CD14-positive monocyte (primary cell): ENCODE results near the gene ALPG. TPM values are rescaled to one million over a fixed set of nuclear protein-coding genes. Genes with fewer than 3 reads are reported as not detected.

Source experiments
- DNase-seq, 3 donors: peaks; one replicate each; pipeline ENCODE4 v3.0.0-alpha.2; 2011 to 2022
- H2AFZ ChIP-seq: 2 replicates; pipeline ENCODE4 v1.6.0; 2012; ENCODE audit warnings: mild to moderate bottlenecking, low read depth, low read length, inconsistent platforms; ENCODE audit not compliant: insufficient read depth, poor library complexity, severe bottlenecking
- H3K27ac ChIP-seq, 2 donors: 1 replicate in 1 of 2; 2 replicates in 1 of 2; pipeline ENCODE4 v1.5.1; 2012 to 2013; ENCODE audit warnings: low read length in 2 of 2, control low read depth in 1 of 2, inconsistent platforms in 1 of 2, low read depth in 1 of 2, mild to moderate bottlenecking in 1 of 2
- H3K27me3 ChIP-seq, 2 donors: one replicate each; pipeline versions ENCODE4 v1.6.0 to v1.6.1; 2011 to 2013; ENCODE audit warnings: low read length in 2 of 2; ENCODE audit not compliant: control insufficient read depth in 2 of 2, insufficient read depth in 2 of 2
- H3K36me3 ChIP-seq, 2 donors: replicated peaks in 1 of 2; 1 replicate in 1 of 2; 2 replicates in 1 of 2; pipeline versions ENCODE4 v1.5.1 to v1.6.1; 2012 to 2013; ENCODE audit warnings: low read length in 2 of 2, control low read depth in 1 of 2, inconsistent platforms in 1 of 2, mild to moderate bottlenecking in 1 of 2; ENCODE audit not compliant: insufficient read depth in 2 of 2, control insufficient read depth in 1 of 2
- H3K4me1 ChIP-seq, 2 donors: 1 replicate in 1 of 2; 2 replicates in 1 of 2; pipeline versions ENCODE4 v1.5.1 to v1.6.1; 2012 to 2013; ENCODE audit warnings: low read length in 2 of 2, control low read depth in 1 of 2, inconsistent platforms in 1 of 2, mild to moderate bottlenecking in 1 of 2, moderate library complexity in 1 of 2; ENCODE audit not compliant: insufficient read depth in 2 of 2, control insufficient read depth in 1 of 2
- H3K4me2 ChIP-seq: replicated peaks from 2 replicates; pipeline ENCODE3; 2012; ENCODE audit warnings: low read length, moderate library complexity, mild to moderate bottlenecking; ENCODE audit not compliant: poor library complexity, severe bottlenecking; ENCODE audit errors: extremely low read depth
- H3K4me3 ChIP-seq, 3 experiments: fragments of 200-600 bp in 1 of 3; sonication (generic) in 1 of 3; replicated peaks in 1 of 3; 1 replicate in 2 of 3; 2 replicates in 1 of 3; pipeline ENCODE4 v1.5.1; 2011 to 2013; ENCODE audit warnings: low read length in 3 of 3, mild to moderate bottlenecking in 3 of 3, control low read depth in 2 of 3, low read depth in 2 of 3, inconsistent platforms in 1 of 3, moderate library complexity in 1 of 3
- H3K79me2 ChIP-seq: 2 replicates; pipeline ENCODE4 v1.6.0; 2012; ENCODE audit warnings: mild to moderate bottlenecking, control low read depth, inconsistent platforms, low read length, moderate library complexity; ENCODE audit not compliant: insufficient read depth
- H3K9ac ChIP-seq: 2 replicates; pipeline ENCODE4 v1.6.0; 2017; ENCODE audit warnings: low read length, mild to moderate bottlenecking; ENCODE audit not compliant: insufficient read depth, poor library complexity, severe bottlenecking
- H3K9me3 ChIP-seq, 2 donors: replicated peaks in 1 of 2; 1 replicate in 1 of 2; 2 replicates in 1 of 2; pipeline versions ENCODE4 v1.5.1 to v1.6.1; 2012 to 2013; ENCODE audit warnings: low read length in 2 of 2, control low read depth in 1 of 2; ENCODE audit not compliant: control insufficient read depth in 1 of 2, insufficient read depth in 1 of 2
- H4K20me1 ChIP-seq: 2 replicates; pipeline ENCODE4 v1.6.0; 2012; ENCODE audit warnings: mild to moderate bottlenecking, low read length, control low read depth, moderate library complexity; ENCODE audit not compliant: insufficient read depth
- H3K27ac Mint-ChIP-seq, 7 donors: one replicate each; pipeline ENCODE4 v1.8.0; 2020; ENCODE audit warnings: mild to moderate bottlenecking in 7 of 7, mixed read lengths in 7 of 7, moderate library complexity in 6 of 7, inconsistent platforms in 2 of 7
- H3K27me3 Mint-ChIP-seq, 3 donors: one replicate each; pipeline ENCODE4 v1.8.0; 2021 to 2022; ENCODE audit warnings: low read depth in 3 of 3, mild to moderate bottlenecking in 3 of 3, mixed read lengths in 3 of 3, moderate library complexity in 3 of 3, inconsistent platforms in 1 of 3
- H3K36me3 Mint-ChIP-seq, 2 donors: one replicate each; pipeline ENCODE4 v1.8.0; 2020; ENCODE audit warnings: mixed read lengths in 2 of 2, inconsistent platforms in 1 of 2, mild to moderate bottlenecking in 1 of 2
- H3K4me1 Mint-ChIP-seq: one replicate; pipeline ENCODE4 v1.8.0; 2020; ENCODE audit warnings: mild to moderate bottlenecking, mixed read lengths
- H3K4me3 Mint-ChIP-seq, 2 donors: one replicate each; pipeline ENCODE4 v1.8.0; 2020; ENCODE audit warnings: mild to moderate bottlenecking in 2 of 2, mixed read lengths in 2 of 2, moderate library complexity in 1 of 2
- H3K9me3 Mint-ChIP-seq, 7 donors: one replicate each; pipeline ENCODE4 v1.8.0; 2020 to 2022; ENCODE audit warnings: mixed read lengths in 7 of 7, mild to moderate bottlenecking in 6 of 7, moderate library complexity in 6 of 7, inconsistent platforms in 2 of 7
- CTCF ChIP-seq: fragments of 200-600 bp; IDR thresholded peaks from one replicate; pipeline ENCODE4 v1.8.0; 2022; ENCODE audit warnings: antibody characterized with exemption, mild to moderate bottlenecking
- WGBS: methylation state at CpG from one replicate; pipeline ENCODE4 v1.1.5; 2013; ENCODE audit warnings: missing lambda C conversion rate; ENCODE audit not compliant: insufficient coverage; 5-methylcytosine and 5-hydroxymethylcytosine counted together
- intact Hi-C, 2 donors: fragments of 100-400 bp; cut with micrococcal nuclease; formaldehyde crosslinking; loops; one replicate each; pipeline versions ENCODE4 v1.15.0 to v1.15.1; 2023
- polyA plus RNA-seq, 3 donors: library from polyadenylated mRNA; depleted of rRNA in 1 of 3; unstranded in 2 of 3; stranded (reverse) in 1 of 3; fragments of 300-500 nt in 2 of 3; fragments of >200 nt in 1 of 3; fragmentation: Illumina TruSeq in 2 of 3; gene quantifications; 1 replicate in 2 of 3; 2 replicates in 1 of 3; pipeline ENCODE4 v1.2.3, GENCODE V29; 2012 to 2021

ALPG gene
- polyA plus RNA-seq, 3 donors: not detected

- Histone ChIP-seq H2AFZ (no peak overlapping the region), H3K27me3 (no peaks in the 10 kb centered on the region), H3K9me3 (peaks cover 5 to 8% of the 10 kb centered on the region in 2 donors), H3K4me1 (peaks cover 8 to 9% of the 10 kb centered on the region in 2 donors), H4K20me1 (no peaks in the 10 kb centered on the region), H3K36me3 (no peaks in the 10 kb centered on the region), H3K4me2 (no peak overlapping the region), H3K9ac (no peak overlapping the region), H3K79me2 (no peaks in the 10 kb centered on the region), H3K4me3 (no peak overlapping the region), H3K27ac (no peak overlapping the region)
- Mint-ChIP-seq H3K27ac (no peak overlapping the region), H3K4me3 (no peak overlapping the region), H3K36me3 (no peaks in the 10 kb centered on the region), H3K27me3 (peaks cover 0 to 4% (median 2%) of the 10 kb centered on the region in 3 donors), H3K9me3 (peaks cover 5 to 9% (median 6%) of the 10 kb centered on the region in 7 donors), H3K4me1 (peaks cover 16% of the 10 kb centered on the region)
- intact Hi-C loops: no loop called here
- TF ChIP-seq CTCF: no peak
- WGBS: 79% methylated on average over 6 of the region's 7 CpGs
- DNase-seq: no peak
Measured at GRCh38 chr2:232367016-232367415, 39.6 kb upstream of the ALPG start.

GRCh38 chr2:232367591-232368233 is 38.9 kb upstream of the ALPG start:
- intact Hi-C loops: no loop called here
- no peaks in the 10 kb centered on the region for H3K27me3 ChIP-seq
- no peak overlapping the region for H3K27ac ChIP-seq
- H3K27ac Mint-ChIP-seq: no peak overlapping the region
- no peaks in the 10 kb centered on the region for H3K79me2 ChIP-seq
- no peaks in the 10 kb centered on the region for H4K20me1 ChIP-seq
- 78% methylated on average over 10 of the region's 13 CpGs for WGBS
- H3K36me3 ChIP-seq: no peaks in the 10 kb centered on the region
- no peak overlapping the region for H3K9ac ChIP-seq
- H2AFZ ChIP-seq: no peak overlapping the region
- TF ChIP-seq CTCF: no peak
- peaks cover 8 to 9% of the 10 kb centered on the region in 2 donors for H3K4me1 ChIP-seq
- no peak overlapping the region for H3K4me3 ChIP-seq
- H3K27me3 Mint-ChIP-seq: peaks cover 0 to 5% (median 2%) of the 10 kb centered on the region in 3 donors
- no peaks in the 10 kb centered on the region for H3K36me3 Mint-ChIP-seq
- H3K4me2 ChIP-seq: no peak overlapping the region
- no peak for DNase-seq
- peaks cover 19% of the 10 kb centered on the region for H3K4me1 Mint-ChIP-seq
- H3K9me3 Mint-ChIP-seq: peaks cover 0 to 3% (median 0%) of the 10 kb centered on the region in 7 donors
- H3K9me3 ChIP-seq: peaks cover 0 to under 1% of the 10 kb centered on the region in 2 donors
- H3K4me3 Mint-ChIP-seq: no peak overlapping the region
